Stimulated activated CD4-positive, alpha-beta T cell treated with anti-CD3 and anti-CD28 coated beads, Interleukin-4, amount 100 ng/mL, for 1 hour (primary cell): ENCODE results near the gene RYR2.
"Not testable (repeated sequence)": the region's sequence is repeated elsewhere in the genome, so short reads cannot be mapped to it uniquely, and the experiment has no call there.

ENCODE experiments used
- DNase-seq: peaks from one replicate; pipeline ENCODE4 v3.0.0-alpha.2; 2020

Gene RYR2

DNA sequence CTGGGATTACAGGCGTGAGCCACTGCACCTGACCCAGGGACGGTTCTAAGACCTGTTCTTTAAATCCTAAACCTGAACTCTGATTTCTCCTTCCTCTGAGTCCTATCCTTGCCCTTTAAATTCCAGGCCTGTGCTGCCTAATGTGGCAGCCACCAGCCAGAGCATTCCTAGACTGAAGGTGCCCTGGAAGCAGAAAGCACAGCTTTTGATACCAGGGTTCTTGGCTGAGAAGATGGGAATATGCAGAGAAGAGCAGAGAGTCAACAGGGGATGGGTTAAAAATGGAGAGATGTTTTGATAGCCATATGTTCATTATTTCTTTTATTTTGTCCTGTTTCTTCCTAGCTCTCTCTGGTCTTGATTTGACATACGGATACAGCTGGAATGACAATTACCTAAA, 49.7 kb downstream of the RYR2 start:
- no peak for DNase-seq

DNA sequence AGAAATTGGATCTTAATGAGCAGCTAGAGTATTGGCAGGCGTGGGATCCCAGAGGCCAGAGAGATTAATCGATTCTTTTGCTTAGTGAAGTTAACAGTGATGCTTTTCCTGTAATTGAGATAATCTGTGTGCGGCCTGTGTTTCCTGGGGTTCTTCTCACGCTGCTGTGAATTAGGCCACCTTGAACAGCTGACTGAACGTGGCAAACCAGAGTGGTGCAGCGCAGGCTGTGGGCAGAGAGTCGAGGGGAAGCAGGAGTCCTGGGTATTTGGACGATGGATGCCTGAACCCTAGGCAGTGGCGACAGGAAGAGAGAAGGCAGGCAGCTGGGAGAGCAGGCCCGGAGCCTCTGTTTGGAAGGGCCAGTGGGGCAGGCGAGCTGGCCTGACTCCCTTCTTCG, 51.7 kb downstream of the RYR2 start:
- no peak for DNase-seq

DNA sequence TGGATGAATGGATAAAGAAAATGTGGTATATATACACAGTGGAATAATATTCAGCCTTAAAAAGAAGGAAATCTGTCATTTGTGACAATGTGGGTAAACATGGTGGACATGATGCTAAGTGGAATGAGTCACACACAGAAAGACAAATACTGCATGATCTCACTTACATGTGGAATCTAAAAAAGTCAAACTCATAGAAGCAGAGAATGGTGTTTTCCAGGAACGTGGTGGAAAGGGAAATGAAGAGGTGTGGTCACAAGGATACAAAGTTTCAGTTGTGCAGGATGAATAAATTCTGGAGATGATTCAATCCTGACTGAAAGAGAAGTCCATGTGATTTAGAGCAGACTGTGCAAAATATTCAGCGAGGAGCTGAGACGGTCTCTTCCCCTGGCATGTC, 56.6 kb downstream of the RYR2 start:
- DNase-seq: no peak

DNA sequence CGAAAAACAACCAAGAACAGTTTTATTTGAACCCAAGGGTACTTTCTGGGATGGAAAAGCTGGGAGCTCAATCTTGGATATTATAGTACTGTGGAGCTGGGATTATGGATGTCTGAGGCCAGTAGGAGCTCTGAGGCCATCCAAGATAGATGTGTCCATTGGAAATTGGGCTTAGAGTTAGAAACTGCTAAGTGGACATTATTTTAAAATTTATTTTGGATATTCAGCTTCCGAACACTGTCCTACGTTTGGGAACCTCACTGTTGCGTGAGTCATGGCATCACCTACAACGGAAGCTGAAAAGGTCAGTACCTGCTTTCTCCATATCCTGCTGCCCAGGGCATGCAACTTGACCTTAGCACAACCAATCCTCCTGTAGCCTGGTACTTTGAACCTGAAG, 61.0 kb downstream of the RYR2 start:
- DNase-seq: no peak

DNA sequence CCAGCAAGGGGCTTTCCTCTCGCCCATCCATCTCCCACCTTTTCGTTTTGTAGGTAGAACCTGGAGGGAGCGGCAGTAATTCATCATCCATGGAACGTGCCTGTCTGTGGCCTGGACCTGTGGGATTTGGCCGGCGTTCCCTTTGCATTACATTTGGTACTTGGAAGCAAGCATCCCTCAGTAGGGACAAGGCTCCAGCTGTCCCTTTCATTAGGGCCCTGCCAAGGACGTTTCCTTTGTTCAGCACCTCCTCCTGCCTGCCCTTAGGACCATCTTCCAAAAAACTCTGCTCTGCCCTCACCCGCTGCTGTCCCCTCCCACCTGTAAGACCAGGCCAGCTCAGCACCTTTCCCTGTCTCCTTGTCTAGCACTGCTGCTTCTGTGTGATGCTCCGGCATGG, 62.1 kb downstream of the RYR2 start:
- no peak for DNase-seq

DNA sequence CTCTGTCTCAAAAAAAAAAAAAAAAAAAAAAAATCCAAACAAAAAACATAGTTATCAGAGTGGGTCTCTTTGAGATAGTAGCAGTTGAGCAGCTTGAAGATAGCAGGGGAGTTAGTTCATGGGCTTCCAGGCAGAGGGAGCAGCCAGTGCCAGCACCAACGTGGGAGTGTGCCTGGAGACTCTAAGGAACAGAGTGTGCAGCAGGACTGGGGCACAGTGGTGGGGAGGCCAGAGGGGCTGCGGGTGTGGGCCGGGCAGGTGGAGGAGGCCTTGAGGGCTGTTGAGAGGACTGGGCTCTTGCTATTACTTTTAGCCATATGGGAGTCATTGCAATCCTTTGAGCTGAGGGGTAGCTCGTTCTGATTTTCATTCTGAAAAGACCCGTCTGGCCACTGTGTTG, 63.8 kb downstream of the RYR2 start:
- DNase-seq: no peak

DNA sequence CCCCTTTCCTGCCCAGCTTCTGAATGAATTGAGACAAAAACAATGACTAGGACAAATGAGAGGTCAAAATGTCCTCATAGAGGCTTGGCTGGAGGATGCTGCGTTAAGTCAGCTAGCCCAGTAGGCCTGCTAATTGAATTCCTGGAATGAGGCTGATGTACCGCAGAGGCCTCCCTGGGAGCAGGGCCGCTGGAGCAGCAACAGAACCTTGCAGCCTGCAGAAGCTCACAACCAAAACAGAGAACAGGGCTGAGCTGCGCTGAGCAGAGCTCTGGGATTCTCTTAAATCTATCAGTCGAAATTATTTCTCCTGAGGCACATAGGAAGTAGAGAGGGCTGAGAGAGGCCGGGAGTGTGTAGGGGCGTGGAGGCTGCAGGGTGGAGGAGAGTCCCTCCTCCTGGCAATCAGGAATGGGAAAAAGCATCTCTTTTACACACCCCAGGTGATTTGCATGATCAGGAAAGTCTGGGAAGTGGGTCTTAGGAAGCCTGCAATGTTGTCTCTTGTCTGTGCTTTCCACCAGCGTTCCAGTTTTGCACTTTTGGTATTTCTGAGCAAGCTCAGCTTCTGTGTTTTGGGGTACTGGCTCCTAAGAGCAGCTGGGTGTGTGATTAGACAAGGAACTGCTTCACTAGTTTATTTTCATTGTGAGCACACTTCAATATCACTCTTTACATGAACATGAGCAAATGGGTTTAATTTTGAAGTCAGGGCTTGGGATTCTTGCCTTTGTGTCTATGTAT, 66.5 kb downstream of the RYR2 start:
- no peak for DNase-seq

DNA sequence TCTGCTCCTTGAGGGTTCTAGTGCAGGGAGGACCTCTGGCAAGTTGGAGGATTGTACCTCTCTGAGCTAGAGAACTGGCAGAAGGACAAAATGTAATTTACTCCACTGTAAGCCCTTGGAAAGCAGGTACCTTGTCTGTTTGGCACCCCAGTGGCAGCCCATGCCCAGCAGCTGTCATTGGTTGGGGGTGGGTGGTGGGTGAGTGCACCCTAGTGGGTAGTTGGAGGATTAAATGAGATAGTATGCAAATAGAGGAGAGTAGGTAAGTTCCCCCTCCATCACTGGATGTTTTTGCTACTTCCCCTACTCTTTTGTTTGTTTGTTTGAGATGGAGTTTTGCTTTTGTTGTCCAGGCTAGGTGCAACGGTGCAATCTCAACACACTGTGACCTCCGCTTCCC, 69.8 kb downstream of the RYR2 start:
- DNase-seq: no peak

DNA sequence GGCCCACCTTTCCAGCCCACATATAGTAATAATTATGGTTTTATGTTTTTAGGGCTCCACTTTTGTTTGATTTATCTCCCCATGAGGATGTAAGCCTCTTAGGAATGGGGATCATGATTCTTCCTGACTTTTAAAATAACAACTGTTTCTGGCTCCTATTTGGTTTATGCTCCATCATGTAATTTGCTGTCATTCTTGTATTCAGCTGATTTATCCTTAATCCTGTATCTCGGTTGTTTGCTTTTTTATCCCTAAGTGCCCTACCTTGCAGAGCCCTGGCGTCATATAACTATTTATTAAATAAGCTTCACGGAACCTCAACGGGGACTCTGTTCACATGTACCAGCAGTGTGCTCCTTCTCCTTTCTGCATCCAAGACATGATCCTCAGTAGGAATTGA, 70.7 kb downstream of the RYR2 start:
- DNase-seq: no peak

DNA sequence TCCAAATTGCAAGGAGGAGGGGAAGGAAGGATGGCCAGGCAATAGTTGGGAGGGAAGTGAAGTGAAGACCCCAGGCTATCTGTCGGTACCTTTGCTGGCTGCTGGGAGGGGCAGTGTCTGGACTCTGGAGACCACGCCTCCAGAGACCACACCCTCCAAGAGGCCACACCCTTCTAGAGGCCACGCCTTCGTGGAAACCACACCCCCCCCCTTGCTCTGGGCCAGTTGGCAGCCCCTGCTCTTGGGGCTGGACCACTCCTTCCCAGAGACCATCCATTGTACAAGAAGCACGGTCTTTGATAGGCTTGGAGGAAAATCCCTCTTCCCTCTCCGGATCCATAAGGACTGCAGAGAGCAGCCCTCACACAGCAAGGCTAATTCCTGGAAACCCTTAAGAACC, 73.1 kb downstream of the RYR2 start:
- DNase-seq: no peak

DNA sequence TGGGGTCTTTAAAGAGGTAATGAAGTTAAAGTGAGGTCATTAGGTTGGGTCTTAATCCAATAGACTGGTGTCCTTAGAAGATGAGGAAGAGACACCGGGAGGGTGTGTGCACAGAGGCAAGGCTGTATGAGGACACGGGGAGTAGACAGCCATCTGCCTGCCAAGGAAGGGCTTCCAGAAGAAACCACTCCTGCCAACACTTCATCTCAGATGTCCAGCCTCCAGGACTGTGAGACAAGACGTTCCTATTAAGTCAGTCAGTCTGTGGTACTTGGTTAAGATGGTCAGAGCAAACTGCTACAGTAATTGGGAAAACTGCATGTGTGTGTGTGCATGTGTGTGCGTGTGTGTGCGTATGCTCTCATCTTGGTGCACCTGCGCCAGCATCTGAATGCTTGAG, 77.1 kb downstream of the RYR2 start:
- no peak for DNase-seq

DNA sequence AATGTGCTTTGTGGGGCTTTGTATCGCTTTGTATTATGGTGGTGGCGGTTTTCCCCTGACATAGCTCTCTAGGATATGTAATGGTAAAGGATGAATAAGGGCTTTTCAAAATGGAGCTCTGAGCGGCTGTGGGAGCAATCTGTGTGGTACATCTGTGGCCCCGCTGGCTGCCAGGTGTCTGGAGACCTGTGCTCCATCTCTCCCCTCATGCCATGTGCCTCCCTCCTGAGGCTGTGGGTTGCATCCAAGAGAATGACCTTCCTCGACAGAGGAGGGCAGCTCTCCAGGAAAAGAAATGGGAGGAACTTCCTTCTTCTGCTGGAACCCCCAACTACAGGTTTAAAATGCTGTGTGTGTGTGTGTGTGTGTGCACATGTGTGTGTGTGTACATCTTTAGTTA, 78.7 kb downstream of the RYR2 start:
- DNase-seq: no peak

DNA sequence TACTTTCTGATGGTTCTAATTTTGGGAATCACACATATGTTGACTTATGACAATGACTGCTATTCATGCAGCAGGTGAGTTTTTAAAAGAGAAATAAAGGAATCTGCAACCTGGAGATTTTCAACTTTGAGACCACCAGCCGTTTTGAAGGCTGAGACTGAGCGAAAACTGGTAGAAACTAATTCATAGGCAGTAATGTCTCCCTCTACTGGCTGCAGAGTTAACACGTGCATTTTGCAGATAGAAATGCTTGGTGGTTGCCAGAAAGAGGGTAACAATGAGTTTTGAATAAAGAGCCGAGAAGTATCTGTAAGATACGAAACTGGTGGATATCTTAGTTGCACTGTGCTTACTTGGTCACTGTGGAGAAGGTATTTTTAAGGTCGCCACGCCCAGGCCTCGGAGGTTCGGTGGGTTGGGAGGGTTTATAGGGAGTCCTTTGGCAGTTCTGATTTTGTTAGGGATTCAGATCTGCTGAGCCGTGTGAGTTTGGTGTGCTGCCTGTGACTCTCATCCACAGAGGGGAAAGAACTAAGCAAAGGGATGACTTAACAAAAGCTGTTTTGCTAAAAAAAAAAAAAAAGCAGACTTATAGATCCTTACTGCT, 83.0 kb downstream of the RYR2 start:
- no peak for DNase-seq

DNA sequence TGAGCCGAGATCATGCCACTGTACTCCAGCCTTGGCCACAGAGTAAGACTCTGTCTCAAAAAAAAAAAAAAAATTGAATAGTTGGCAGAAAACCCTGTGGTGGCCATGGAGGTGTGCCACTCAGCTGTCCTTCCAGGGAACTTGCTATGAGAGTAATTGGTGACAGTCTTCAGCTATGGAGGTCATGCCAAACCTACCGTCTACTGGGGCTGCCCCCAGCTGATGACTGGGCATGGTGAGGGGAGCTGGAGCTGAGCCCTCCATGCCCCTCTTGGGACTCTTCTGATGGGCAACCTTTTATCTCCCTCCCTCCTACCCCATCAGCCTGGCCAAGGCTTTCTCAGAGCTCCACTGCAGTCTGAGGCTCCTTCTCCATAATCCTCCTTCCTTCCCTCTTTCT, 84.2 kb downstream of the RYR2 start:
- no peak for DNase-seq

DNA sequence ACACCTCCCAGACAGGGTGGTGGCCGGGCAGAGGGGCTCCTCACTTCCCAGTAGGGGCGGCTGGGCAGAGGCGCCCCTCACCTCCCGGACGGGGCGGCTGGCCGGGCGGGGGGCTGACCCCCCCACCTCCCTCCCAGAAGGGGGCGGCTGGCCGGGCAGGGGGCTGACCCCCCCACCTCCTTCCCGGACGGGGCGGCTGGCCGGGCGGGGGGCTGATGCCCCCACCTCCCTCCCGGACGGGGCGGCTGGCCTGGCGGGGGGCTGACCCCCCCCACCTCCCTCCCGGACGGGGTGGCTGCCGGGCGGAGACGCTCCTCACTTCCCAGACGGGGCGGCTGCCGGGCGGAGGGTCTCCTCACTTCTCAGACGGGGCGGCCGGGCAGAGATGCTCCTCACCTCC, 85.3 kb downstream of the RYR2 start:
- DNase-seq: not testable (repeated sequence)

DNA sequence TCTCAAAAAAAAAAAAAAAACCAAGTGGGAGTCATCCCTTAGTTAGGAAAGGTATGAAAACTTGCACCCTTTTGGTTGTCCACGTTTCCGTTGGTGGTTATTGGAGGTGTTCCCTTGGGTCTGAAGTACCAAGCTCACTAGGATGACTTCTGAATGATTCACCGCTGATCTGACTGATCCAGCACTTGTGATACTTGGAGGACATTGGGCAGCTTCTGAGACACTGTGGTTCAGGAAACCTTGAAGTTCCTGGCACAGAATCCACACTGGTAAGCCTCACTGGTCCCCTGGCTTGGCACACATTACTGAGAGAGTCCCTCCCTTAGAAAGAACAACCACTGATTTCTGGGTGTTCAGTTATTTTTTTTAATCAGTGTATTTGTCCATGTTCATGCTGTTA, 91.9 kb downstream of the RYR2 start:
- no peak for DNase-seq

DNA sequence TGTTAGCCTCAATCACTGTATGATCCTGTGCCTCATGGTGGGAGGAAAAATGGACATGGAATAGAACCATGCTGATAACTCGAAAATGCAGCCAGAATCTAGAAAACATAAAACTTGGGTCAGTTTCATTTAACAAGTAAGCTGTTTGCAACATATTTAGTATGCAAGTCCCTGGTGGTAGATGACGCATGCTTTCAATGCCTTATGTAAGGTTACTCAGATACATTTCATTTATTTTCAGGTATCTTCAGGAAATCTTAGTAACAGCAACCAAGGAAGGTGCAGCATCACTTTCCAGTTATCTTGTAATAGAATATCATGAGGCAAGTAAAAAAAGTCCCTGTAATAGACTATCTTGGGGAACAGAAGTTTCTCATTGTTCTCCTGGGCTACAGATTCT, 92.9 kb downstream of the RYR2 start:
- no peak for DNase-seq

DNA sequence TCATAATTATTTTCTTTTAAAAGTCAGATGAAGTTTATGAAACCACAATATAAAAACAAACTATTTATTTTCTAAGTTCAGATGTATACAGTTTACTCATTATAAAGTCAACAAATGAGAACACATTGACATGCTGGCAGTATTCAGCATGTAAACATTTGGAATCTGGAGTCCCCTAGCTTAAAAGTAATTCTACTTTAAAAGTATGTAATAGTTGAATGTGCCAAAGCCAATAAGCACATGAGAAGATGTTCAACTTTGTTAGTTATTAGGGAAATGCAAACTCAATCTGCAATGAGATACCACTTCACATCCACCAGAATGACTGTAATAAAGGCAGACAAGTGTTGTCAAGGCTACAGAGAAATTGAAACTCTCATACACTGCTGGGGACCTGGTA, 96.6 kb downstream of the RYR2 start:
- no peak for DNase-seq

DNA sequence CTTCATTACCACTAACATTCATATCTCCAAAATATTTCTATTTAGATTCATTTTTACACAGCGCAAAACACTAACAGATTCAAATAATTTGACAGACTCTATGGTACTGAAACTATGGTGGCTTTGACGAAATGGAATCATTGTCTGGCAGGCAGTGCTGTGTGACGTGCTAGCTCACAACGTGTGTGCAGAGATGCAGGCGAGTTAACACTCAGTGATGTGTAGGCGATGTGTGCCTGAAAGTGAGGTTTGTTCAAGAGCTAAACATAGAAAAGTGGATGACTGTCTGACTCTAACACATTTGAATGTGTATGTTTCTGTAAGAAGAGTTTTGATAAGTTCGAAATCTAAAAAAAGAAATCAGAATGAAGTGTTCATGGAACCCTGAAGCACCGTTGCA, 97.7 kb downstream of the RYR2 start:
- DNase-seq: no peak

DNA sequence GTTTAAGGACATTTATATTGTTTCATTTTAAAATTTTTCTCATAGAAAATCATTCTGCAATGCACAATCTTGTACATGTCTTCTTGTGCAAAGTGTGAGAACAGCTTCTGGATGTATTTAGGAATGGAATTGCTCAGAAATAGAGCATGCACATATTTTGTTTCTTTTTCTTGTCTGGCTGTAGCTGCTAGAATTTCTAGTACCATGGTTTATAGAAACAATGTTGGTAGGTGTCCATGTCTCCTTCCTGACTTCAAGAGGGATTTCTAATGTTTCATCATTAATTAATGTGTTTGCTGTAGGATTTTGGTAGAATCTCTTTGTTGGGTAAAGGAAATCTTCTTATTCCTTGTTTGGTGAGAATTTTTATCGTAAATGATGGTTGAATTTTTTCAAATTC, 99.0 kb downstream of the RYR2 start:
- DNase-seq: no peak

DNA sequence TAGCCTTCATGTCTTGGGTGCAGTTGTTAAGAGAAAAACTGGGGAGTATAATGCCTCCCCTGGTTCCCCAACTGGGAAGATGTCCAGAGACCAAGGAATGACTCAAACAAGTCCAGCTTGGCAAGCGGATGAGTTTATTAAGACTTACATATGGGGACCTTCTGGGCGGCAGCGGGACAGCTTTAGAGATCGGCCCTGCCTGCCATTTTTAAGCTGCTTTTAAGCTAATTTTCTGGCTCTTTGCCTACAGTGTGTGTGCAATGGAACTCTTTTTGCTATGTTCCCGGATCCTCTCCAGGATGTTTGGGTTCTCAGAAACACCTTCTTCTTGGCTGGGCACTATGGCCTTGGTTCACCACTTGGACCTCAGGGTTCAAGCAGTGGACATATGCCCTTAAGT, 99.5 kb downstream of the RYR2 start:
- no peak for DNase-seq

DNA sequence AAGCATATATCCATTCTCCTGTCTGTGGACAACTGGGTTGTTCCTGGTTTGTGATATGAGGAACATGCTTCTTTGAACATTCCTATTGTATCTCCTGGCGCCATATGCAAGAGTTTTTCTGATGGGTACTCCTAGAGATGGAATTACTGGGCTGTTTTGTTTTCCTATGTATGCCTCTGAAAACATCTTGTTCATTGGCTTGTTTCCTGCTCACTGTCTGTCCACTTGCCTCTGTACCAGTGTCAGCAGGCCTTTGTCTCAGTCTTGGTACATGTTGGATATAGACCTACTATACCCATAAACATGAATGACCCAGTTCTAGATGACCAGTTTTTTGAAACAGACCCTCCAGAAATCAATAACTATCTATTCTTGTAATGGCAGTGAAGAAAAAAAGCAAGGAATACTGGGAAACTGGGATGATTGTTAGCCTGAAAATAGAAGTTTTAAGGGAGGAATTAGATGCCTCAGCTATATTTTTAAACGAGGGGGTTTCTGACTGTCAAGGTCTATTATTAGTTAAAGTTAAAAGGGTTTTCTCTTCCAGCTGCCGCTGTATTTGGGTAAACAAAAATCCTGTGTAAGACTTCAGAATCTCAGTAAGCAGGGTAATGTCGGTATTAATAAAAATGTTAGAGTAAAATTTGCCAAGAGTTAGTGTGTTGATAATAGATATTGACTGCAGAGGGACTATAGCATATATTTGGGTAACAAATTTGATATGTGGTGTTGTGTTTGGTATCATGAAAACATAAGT, 103.6 kb downstream of the RYR2 start:
- no peak for DNase-seq

DNA sequence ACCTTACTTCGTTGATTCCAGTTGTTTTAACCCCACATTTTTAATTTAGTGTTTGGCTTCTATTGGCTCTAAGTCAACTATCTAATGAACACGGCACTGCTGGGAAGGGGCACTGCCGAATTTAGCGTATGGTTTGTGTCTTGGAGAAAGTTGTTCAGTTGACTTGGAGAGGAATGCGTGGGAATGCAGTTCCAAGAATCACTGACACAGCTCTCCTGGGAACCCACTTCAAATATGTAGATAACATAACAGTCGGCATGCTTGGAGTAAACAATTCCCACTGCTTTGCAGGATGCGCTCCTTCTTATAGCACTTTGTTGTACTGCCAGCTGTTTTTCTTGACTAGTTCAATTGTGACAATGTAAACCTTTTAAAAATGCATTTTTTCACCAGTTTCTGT, 104.3 kb downstream of the RYR2 start:
- DNase-seq: no peak

DNA sequence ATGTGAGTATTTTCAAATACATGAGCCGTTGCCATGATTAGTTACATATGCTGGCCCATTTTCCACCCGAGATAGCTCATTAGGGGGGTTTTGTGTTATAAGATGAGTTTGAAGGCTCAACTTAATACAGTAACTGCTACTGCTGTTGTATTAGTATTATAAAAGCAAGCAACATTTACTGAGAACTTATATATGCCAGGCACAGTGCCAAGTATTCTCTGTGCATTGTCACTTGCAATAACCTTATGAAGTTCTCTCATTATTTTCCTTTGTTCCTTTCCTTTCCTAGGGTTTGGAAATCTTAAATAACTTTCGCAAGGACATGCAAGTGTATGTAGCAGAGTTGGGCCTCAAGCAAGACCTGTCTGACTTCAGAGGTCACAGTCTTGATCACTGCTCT, 107.9 kb downstream of the RYR2 start:
- no peak for DNase-seq

DNA sequence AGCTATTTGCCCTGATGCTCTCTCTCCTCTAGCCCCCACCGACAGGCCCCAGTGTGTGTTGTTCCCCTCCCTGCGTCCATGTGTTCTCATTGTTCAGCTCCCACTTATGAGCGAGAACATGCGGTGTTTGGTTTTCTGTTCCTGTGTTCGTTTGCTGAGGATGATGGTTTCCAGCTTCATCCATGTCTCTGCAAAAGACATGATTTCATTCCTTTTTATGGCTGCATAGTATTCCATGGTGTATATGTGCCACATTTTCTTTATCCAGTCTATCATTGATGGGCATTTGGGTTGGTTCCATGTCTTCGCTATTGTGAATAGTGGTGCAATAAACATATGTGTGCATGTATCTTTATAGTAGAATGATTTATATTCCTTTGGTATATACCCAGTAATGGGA, 110.0 kb downstream of the RYR2 start:
- not testable (repeated sequence) for DNase-seq
